Gastroesophageal sphincter (tissue), 4 donors: ENCODE measurements around the gene HDAC11. TPM values are rescaled to one million over a fixed set of nuclear protein-coding genes. Genes with fewer than 3 reads are reported as not detected.

ENCODE experiments used
- ATAC-seq: fragments of 150-250 bp; one replicate; pipeline ENCODE4 v1.9.1; 2016; ENCODE audit warnings: mild to moderate bottlenecking, moderate library complexity
- H3K27ac ChIP-seq, 4 donors: fragments of 200-600 bp; sonication (generic) in 3 of 4; 1 replicate in 3 of 4; 2 replicates in 1 of 4; pipeline ENCODE4 v1.5.1; 2016 to 2019
- H3K27me3 ChIP-seq: fragments of 200-600 bp; sonication (generic); one replicate; pipeline ENCODE4 v1.5.1; 2019
- H3K36me3 ChIP-seq, 2 donors: fragments of 200-600 bp; sonication (generic); one replicate each; pipeline ENCODE4 v1.5.1; 2019; ENCODE audit warnings: control low read depth in 1 of 2
- H3K4me1 ChIP-seq, 3 donors: fragments of 200-600 bp; sonication (generic); 1 replicate in 2 of 3; 2 replicates in 1 of 3; pipeline ENCODE4 v1.5.1; 2016 to 2019; ENCODE audit warnings: control low read depth in 2 of 3
- H3K4me3 ChIP-seq, 2 donors: fragments of 200-600 bp; sonication (generic); one replicate each; pipeline ENCODE4 v1.5.1; 2019; ENCODE audit warnings: mild to moderate bottlenecking in 1 of 2, moderate library complexity in 1 of 2
- H3K9me3 ChIP-seq, 3 donors: fragments of 200-600 bp; sonication (generic); one replicate each; pipeline ENCODE4 v1.5.1; 2017 to 2019; ENCODE audit warnings: control low read depth in 2 of 3
- EP300 ChIP-seq: sonication (generic); formaldehyde crosslinking; IDR thresholded peaks from one replicate; pipeline ENCODE4 v1.6.1; 2017; ENCODE audit warnings: antibody characterized with exemption, mild to moderate bottlenecking
- POLR2A ChIP-seq, 2 donors: fragments of 450-650 bp; IDR thresholded peaks; one replicate each; pipeline ENCODE4 v1.6.1; 2017; ENCODE audit warnings: antibody characterized with exemption in 2 of 2, mild to moderate bottlenecking in 2 of 2, moderate library complexity in 1 of 2
- POLR2AphosphoS5 ChIP-seq: sonication (generic); formaldehyde crosslinking; IDR thresholded peaks from one replicate; pipeline ENCODE4 v1.6.1; 2017; ENCODE audit warnings: antibody characterized with exemption
- WGBS, 2 donors: methylation state at CpG; one replicate each; pipeline ENCODE4 v1.1.5; 2018; ENCODE audit warnings: low coverage in 1 of 2; 5-methylcytosine and 5-hydroxymethylcytosine counted together
- total RNA-seq, 4 donors: library from RNA; depleted of rRNA; stranded (reverse); fragments of >200 nt; gene quantifications; one replicate each; pipeline ENCODE4 v1.1.0, GENCODE V29; 2016
- TF ChIP-seq, protein P1 (sequence below), 4 experiments: fragments of 200-600 bp in 2 of 4; fragments of 450-650 bp in 2 of 4; sonication (generic) in 1 of 4; IDR thresholded peaks; one replicate each; pipeline ENCODE4 v1.5.1; 2017 to 2019; ENCODE audit warnings: antibody characterized with exemption in 4 of 4, mild to moderate bottlenecking in 2 of 4, moderate library complexity in 2 of 4

Gene HDAC11
- total RNA-seq, 4 donors from 2014 or later: 22.3 to 37.1 (median 30.0) TPM

DNA sequence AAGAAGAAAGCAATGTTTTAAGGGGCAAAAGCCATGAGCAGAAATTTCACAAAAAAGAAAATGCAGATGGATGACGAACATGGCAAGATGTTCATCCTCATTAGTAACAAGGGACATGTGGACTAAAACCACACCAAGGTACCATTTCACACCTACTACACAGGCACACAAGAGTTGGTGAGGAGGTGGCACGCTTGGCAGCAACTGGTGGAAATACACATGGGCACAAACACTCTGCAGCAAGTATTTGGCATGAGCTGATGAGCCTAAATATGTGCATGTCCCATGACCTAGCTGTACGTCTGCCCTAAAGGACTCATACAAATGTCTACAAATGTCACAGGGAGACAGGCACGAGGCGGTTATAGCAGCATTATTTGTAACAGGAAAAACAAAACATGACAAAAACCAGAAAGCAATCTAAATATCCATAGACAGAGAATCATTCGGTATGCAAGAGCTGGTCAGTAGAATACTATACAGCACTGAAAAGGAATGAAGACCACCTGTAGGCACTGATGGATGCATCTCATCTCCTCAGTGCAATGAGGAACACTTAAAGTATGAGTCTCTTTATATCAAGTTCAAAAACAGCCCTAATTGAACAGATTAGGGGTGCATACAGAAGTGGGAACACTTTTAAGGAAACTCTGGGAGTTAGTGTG is 57.3 kb downstream of the HDAC11 start:
- H3K4me3 ChIP-seq: no peak overlapping the region
- no peak for ATAC-seq
- no peaks in the 10 kb centered on the region for H3K9me3 ChIP-seq
- H3K27ac ChIP-seq: peak overlapping the region in 2 of 4 donors; percentile 37 to 71
- WGBS, 2 donors: 89 to 91% methylated on average over 3 to 6 of the region's 6 CpGs
- peaks cover 28% of the 10 kb centered on the region for H3K27me3 ChIP-seq
- no peaks in the 10 kb centered on the region for H3K36me3 ChIP-seq
- TF ChIP-seq POLR2A (IDR thresholded peaks at IDR 0.05): no peak
- no peak for TF ChIP-seq EP300
- TF ChIP-seq, protein P1, sequence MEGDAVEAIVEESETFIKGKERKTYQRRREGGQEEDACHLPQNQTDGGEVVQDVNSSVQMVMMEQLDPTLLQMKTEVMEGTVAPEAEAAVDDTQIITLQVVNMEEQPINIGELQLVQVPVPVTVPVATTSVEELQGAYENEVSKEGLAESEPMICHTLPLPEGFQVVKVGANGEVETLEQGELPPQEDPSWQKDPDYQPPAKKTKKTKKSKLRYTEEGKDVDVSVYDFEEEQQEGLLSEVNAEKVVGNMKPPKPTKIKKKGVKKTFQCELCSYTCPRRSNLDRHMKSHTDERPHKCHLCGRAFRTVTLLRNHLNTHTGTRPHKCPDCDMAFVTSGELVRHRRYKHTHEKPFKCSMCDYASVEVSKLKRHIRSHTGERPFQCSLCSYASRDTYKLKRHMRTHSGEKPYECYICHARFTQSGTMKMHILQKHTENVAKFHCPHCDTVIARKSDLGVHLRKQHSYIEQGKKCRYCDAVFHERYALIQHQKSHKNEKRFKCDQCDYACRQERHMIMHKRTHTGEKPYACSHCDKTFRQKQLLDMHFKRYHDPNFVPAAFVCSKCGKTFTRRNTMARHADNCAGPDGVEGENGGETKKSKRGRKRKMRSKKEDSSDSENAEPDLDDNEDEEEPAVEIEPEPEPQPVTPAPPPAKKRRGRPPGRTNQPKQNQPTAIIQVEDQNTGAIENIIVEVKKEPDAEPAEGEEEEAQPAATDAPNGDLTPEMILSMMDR (IDR thresholded peaks at IDR 0.05): no peak
- no peak for TF ChIP-seq POLR2AphosphoS5
- peaks cover 0 to 64% (median 9%) of the 10 kb centered on the region in 3 donors for H3K4me1 ChIP-seq

DNA sequence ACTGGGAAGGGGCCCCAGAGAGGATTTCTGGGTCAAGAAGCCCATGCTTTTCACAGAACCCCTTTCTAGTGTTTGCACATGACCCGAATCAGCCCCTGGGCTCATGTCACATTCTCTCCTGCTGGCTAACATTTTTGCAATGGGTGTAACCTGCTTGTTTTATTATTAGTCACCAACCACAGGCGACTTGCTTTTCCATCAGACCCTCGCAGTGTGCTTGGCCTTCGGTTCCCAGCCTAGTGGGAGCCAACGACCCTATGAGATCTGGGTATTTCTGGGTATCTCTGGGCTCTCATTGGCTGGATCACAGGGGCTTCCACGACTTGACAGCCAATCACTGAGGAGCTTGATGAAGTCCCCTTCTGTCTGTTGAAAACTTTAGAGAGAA is 57.8 kb downstream of the HDAC11 start:
- ATAC-seq: peak; percentile 49
- H3K4me1 ChIP-seq: peaks cover 0 to 59% (median 9%) of the 10 kb centered on the region in 3 donors
- no peaks in the 10 kb centered on the region for H3K36me3 ChIP-seq
- no peaks in the 10 kb centered on the region for H3K9me3 ChIP-seq
- 100% methylated on average over 3 of the region's 6 CpGs; no CpG with 5 or more reads in 1 of the 2 donors for WGBS, 2 donors
- H3K27me3 ChIP-seq: peaks cover 23% of the 10 kb centered on the region
- H3K4me3 ChIP-seq: no peak overlapping the region
- H3K27ac ChIP-seq: peak overlapping the region in 3 of 4 donors; percentile 39 to 73 (median 71)
- TF ChIP-seq EP300 (no peak), POLR2AphosphoS5 (no peak), POLR2A (IDR thresholded peaks at IDR 0.05) (no peak)
- TF ChIP-seq, protein P1 (IDR thresholded peaks at IDR 0.05): no peak

DNA sequence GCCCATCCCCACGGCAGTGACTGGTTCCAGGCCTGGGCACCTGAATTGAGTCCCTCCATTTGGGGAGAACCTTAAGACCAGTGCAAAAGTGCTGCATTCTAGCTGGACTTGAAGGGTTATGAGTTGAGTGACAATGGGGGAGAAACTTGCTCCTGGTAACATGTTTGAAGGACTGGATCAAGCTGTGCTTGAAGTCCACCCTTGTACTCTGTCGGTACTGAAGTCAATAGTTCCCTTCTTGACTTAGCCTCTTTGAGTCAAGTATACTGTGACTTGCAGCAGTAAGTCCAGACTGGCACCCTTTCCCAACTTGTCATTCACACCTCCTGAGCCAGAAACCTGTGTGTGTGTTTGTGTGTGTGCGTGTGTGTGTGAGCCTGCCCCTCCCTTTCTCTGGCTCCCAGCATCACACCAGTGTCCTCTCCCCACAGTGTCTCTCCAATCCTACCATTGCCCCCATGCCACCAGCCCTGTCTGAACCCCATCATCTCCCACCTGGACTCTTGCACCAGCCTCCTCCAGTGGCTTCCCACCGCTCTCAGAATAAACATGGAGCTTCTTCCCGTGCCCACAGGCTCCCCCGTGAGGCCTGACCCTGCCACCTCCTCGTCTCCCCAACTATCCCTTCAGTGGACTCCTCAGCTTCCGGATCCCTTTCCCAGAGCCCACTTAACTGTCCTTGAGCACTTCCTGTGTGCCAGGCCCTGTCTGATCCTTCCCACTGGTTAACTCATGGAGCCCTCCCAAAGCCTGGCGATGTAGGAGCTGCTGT is 58.6 kb downstream of the HDAC11 start:
- TF ChIP-seq, protein P1 (IDR thresholded peaks at IDR 0.05): no peak
- TF ChIP-seq POLR2AphosphoS5: no peak
- no peak for TF ChIP-seq POLR2A (IDR thresholded peaks at IDR 0.05)
- no peak for TF ChIP-seq EP300
- H3K4me1 ChIP-seq: peaks cover 0 to 51% (median 9%) of the 10 kb centered on the region in 3 donors
- peaks cover 30% of the 10 kb centered on the region for H3K27me3 ChIP-seq
- H3K9me3 ChIP-seq: no peaks in the 10 kb centered on the region
- H3K36me3 ChIP-seq: no peaks in the 10 kb centered on the region
- peak overlapping the region in 3 of 4 donors; percentile 39 to 73 (median 71) for H3K27ac ChIP-seq
- WGBS, 2 donors: 83 to 89% methylated on average over 4 to 7 of the region's 9 CpGs
- ATAC-seq: no peak
- no peak overlapping the region for H3K4me3 ChIP-seq

DNA sequence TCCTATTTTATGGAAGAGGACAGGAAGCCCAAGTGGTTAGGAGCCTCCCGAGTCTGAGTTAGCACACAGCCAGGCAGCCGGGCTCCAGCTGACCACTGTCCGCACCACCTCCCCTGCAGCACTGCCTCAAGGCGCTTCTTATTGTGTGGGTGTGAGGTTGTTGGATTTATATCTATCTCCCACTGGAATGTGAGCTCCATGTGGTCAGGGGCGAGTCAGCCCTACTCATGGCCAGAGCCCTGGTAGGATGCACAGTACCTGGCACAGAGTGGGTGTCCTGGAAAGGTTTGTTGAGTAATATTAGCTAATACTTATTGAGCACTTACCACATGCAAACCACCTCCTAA is 59.2 kb downstream of the HDAC11 start:
- no peak for ATAC-seq
- WGBS, 2 donors: no CpG with 5 or more reads among the region's 5 CpGs
- peak overlapping the region in 3 of 4 donors; percentile 39 to 73 (median 71) for H3K27ac ChIP-seq
- H3K4me3 ChIP-seq: no peak overlapping the region
- peaks cover 0 to 48% (median 9%) of the 10 kb centered on the region in 3 donors for H3K4me1 ChIP-seq
- peaks cover 35% of the 10 kb centered on the region for H3K27me3 ChIP-seq
- TF ChIP-seq POLR2A (IDR thresholded peaks at IDR 0.05): no peak
- TF ChIP-seq EP300: no peak
- TF ChIP-seq POLR2AphosphoS5: no peak
- TF ChIP-seq, protein P1 (IDR thresholded peaks at IDR 0.05): no peak
- no peaks in the 10 kb centered on the region for H3K9me3 ChIP-seq
- no peaks in the 10 kb centered on the region for H3K36me3 ChIP-seq
